ENCODE measurements around the gene KLK8.

The KLK8 gene

DNA sequence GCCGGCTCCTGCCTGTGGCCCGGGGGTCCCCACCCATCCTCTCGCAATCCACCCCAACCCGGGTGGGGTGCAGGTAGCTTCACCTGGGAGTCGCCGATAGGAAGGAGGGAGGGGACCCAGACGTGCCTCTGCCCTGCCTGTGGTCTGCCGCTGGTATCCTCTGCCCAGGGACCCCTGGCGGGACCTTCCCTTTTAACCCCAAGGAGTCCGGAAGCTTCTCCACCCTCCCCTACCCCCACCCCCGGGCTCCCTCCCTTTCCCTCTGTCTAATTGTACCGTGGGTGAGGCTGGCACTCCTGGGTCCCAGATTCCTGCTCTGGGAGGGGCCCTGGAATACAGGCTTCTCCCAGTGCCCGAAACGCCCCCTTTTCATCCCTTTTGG is 18.1 kb upstream of the KLK8 start, which contains the start of gene KLK10:
TSS of gene KLK10 (minus strand) at position 166 of the 382 bp plus-strand sequence. CDS start 579 bp downstream, outside the sequence.
- DNase-seq (no peak), ATAC-seq (ENCODE audit: insufficient read depth, low read depth) (no peak)
- no peak within 1 kb of the TSS for H3K9ac ChIP-seq (ENCODE audit: low read depth, low read length)
- H3K4me2 ChIP-seq (ENCODE audit: insufficient read depth, low read length), result no peak within 1 kb of the TSS
- H3K4me1 ChIP-seq (ENCODE audit: insufficient read depth, low read length), result no peaks in the 10 kb centered on the region
- no peaks in the 10 kb centered on the region for H3K9me3 ChIP-seq (ENCODE audit: insufficient read depth, low read length, severe bottlenecking)
- TF ChIP-seq, protein P1, sequence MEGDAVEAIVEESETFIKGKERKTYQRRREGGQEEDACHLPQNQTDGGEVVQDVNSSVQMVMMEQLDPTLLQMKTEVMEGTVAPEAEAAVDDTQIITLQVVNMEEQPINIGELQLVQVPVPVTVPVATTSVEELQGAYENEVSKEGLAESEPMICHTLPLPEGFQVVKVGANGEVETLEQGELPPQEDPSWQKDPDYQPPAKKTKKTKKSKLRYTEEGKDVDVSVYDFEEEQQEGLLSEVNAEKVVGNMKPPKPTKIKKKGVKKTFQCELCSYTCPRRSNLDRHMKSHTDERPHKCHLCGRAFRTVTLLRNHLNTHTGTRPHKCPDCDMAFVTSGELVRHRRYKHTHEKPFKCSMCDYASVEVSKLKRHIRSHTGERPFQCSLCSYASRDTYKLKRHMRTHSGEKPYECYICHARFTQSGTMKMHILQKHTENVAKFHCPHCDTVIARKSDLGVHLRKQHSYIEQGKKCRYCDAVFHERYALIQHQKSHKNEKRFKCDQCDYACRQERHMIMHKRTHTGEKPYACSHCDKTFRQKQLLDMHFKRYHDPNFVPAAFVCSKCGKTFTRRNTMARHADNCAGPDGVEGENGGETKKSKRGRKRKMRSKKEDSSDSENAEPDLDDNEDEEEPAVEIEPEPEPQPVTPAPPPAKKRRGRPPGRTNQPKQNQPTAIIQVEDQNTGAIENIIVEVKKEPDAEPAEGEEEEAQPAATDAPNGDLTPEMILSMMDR (IDR thresholded peaks at IDR 0.05; ENCODE audit: borderline replicate concordance, extremely low read depth, low read length, poor library complexity, severe bottlenecking), result no peak
- no peak for TF ChIP-seq EZH2 (IDR thresholded peaks at IDR 0.05; ENCODE audit: borderline replicate concordance, low read depth, low read length, severe bottlenecking)
- H3K79me2 ChIP-seq (ENCODE audit: insufficient read depth, low read length), result no peaks in the 10 kb centered on the region
- H3K4me3 ChIP-seq (ENCODE audit: low read depth in 1 of 2, low read length in 2 of 2), result no peak within 1 kb of the TSS
- H2AFZ ChIP-seq (ENCODE audit: low read depth, low read length), result no peak within 1 kb of the TSS
- H3K27ac ChIP-seq (ENCODE audit: low read length), result no peak within 1 kb of the TSS
- H3K27me3 ChIP-seq (ENCODE audit: insufficient read depth, low read length, poor library complexity), result peaks cover 3% of the 10 kb centered on the region
- H3K36me3 ChIP-seq (ENCODE audit: insufficient read depth, low read length), result no peaks in the 10 kb centered on the region
- H4K20me1 ChIP-seq (ENCODE audit: insufficient read depth, low read length), result no peaks in the 10 kb centered on the region

DNA sequence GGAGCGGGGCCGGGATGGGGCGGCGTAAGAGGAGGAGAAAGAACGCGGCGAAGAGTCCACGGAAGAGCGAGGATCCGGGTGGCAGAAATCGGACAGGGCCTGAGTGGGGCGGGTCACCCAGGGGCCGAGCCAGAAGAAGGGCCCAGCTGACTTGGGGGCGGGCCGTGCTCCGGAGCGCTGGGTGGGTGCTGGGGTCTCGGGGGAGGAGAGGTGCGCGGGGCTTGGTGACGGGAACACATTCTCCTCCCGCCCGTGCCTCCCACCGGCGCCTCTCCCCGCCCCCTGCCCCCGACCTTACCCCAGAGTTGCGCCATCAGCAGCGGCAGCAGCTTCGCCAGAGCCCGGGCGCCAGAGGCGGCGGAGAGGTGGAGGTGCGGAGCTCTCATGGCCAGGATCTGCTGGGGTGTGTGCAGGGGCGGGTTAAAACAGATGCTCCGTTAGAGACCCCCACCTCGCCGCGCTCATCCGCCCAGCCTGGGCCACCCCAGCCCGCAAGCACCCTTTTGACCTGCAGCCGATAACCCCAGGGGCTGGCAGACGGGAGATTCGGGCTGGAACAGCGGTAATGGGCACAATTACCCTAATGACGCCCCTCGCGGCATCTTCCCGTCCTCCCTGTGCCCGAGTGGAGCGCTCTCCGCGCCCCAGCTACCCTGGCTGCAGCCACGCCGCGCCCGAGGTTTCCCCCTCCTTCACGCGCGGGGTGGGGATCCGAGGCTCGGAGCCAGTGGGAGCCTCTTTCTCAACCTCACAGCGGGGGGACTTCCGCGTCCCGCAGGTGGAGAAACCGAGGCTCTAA is 17.5 kb upstream of the KLK8 start:
- TF ChIP-seq, protein P1 (IDR thresholded peaks at IDR 0.05; ENCODE audit: borderline replicate concordance, extremely low read depth, low read length, poor library complexity, severe bottlenecking), result no peak
- TF ChIP-seq EZH2 (IDR thresholded peaks at IDR 0.05; ENCODE audit: borderline replicate concordance, low read depth, low read length, severe bottlenecking), result no peak
- H3K4me1 ChIP-seq (ENCODE audit: insufficient read depth, low read length), result no peaks in the 10 kb centered on the region
- no peaks in the 10 kb centered on the region for H3K9me3 ChIP-seq (ENCODE audit: insufficient read depth, low read length, severe bottlenecking)
- no peaks in the 10 kb centered on the region for H3K79me2 ChIP-seq (ENCODE audit: insufficient read depth, low read length)
- ATAC-seq (ENCODE audit: insufficient read depth, low read depth) (no peak), DNase-seq (no peak)
- H3K4me3 ChIP-seq (ENCODE audit: low read depth in 1 of 2, low read length in 2 of 2), result no peak overlapping the region
- no peaks in the 10 kb centered on the region for H4K20me1 ChIP-seq (ENCODE audit: insufficient read depth, low read length)
- no peak overlapping the region for H3K4me2 ChIP-seq (ENCODE audit: insufficient read depth, low read length)
- no peak overlapping the region for H2AFZ ChIP-seq (ENCODE audit: low read depth, low read length)
- peaks cover 3% of the 10 kb centered on the region for H3K27me3 ChIP-seq (ENCODE audit: insufficient read depth, low read length, poor library complexity)
- H3K9ac ChIP-seq (ENCODE audit: low read depth, low read length), result no peak overlapping the region
- no peaks in the 10 kb centered on the region for H3K36me3 ChIP-seq (ENCODE audit: insufficient read depth, low read length)
- no peak overlapping the region for H3K27ac ChIP-seq (ENCODE audit: low read length)

DNA sequence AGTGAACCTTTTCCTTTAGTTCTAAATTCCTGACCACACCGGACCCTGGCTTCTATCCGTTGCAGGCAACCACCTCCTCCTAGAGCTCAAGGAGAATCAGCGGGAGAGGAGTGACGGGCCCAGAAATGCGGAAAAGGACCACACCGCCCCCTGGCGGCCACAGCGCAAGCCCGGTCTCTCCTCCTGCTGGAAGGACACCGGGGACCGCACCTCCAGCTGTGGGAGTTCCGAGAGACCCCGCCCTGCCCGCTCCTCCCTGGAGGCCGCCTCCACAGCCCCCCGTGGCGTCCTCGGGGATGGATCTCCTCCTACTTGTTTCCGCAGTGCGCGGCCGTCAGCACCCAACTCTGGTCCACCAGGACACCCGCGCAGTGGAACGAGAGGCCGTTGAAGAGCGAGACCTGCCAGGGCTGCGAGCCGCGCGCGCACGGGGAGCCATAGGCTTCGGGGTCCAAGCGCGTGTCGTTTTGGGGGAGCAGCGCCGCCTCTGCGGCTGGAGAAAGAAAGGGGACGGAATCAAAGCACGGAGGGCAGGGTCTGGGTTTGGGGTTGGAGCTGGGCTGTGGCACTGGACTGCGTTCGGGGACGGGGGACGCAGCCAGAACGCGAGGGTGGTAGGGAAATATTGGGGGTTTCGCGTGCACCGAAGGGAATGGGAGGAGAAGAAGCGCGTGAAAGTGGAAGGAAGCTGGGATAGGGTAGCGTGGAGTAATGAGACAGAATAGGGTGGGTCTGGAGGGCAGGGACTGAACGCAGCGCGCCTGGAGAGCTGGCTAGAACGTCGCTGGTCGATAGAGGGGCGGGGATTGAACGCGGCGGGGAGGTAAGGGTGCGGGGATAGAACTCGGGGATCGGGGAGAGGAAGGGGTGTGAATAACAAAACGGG is 15.6 kb upstream of the KLK8 start:
- peak; percentile 52 for DNase-seq
- Histone ChIP-seq H3K36me3 (ENCODE audit: insufficient read depth, low read length) (no peaks in the 10 kb centered on the region), H3K4me2 (ENCODE audit: insufficient read depth, low read length) (no peak overlapping the region), H2AFZ (ENCODE audit: low read depth, low read length) (no peak overlapping the region), H3K27ac (ENCODE audit: low read length) (no peak overlapping the region), H3K79me2 (ENCODE audit: insufficient read depth, low read length) (no peaks in the 10 kb centered on the region), H3K27me3 (ENCODE audit: insufficient read depth, low read length, poor library complexity) (no peaks in the 10 kb centered on the region), H3K9me3 (ENCODE audit: insufficient read depth, low read length, severe bottlenecking) (no peaks in the 10 kb centered on the region), H3K4me1 (ENCODE audit: insufficient read depth, low read length) (no peaks in the 10 kb centered on the region), H3K9ac (ENCODE audit: low read depth, low read length) (no peak overlapping the region), H3K4me3 (ENCODE audit: low read depth in 1 of 2, low read length in 2 of 2) (no peak overlapping the region), H4K20me1 (ENCODE audit: insufficient read depth, low read length) (no peaks in the 10 kb centered on the region)
- TF ChIP-seq, protein P1 (IDR thresholded peaks at IDR 0.05; ENCODE audit: borderline replicate concordance, extremely low read depth, low read length, poor library complexity, severe bottlenecking), result peak; percentile 90
- TF ChIP-seq EZH2 (IDR thresholded peaks at IDR 0.05; ENCODE audit: borderline replicate concordance, low read depth, low read length, severe bottlenecking), result no peak
- peak; percentile 68 for ATAC-seq (ENCODE audit: insufficient read depth, low read depth)
